ENCODE data around the gene KCNK5. TPM values are rescaled to one million over a fixed set of nuclear protein-coding genes. Genes with fewer than 3 reads are reported as not detected.

Gene KCNK5
- total and polyA plus RNA-seq, 9 of the 15 experiments (the other 6 are each of a cell fraction or from before 2014, with no cell fraction given): 1.5 to 45.8 (median 25.8) TPM

DNA sequence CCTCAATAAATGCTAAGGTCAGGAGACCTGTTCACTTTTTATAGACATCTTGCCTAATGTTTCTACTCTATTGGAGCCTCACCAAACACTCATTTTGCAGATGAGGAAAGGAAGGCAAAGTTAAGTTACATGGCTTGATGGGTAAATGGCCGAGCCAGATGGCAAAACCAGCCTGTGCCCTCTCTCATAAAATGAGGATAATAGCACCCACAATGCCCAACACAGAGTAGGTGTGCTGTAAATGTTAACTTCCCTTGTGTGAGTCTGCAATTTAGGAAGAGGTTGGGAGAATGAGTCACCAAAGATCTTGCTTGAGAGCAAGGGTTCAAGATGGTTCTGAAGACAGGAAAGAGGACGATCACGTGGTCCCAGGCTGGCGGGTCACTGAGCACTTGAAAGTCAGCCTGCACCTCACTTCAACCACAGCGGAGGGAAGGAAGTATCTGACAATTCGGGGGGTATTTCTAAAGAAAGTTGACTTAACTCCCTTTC, 3.3 kb downstream of the KCNK5 start (continued):
- TF ChIP-seq, protein P1, sequence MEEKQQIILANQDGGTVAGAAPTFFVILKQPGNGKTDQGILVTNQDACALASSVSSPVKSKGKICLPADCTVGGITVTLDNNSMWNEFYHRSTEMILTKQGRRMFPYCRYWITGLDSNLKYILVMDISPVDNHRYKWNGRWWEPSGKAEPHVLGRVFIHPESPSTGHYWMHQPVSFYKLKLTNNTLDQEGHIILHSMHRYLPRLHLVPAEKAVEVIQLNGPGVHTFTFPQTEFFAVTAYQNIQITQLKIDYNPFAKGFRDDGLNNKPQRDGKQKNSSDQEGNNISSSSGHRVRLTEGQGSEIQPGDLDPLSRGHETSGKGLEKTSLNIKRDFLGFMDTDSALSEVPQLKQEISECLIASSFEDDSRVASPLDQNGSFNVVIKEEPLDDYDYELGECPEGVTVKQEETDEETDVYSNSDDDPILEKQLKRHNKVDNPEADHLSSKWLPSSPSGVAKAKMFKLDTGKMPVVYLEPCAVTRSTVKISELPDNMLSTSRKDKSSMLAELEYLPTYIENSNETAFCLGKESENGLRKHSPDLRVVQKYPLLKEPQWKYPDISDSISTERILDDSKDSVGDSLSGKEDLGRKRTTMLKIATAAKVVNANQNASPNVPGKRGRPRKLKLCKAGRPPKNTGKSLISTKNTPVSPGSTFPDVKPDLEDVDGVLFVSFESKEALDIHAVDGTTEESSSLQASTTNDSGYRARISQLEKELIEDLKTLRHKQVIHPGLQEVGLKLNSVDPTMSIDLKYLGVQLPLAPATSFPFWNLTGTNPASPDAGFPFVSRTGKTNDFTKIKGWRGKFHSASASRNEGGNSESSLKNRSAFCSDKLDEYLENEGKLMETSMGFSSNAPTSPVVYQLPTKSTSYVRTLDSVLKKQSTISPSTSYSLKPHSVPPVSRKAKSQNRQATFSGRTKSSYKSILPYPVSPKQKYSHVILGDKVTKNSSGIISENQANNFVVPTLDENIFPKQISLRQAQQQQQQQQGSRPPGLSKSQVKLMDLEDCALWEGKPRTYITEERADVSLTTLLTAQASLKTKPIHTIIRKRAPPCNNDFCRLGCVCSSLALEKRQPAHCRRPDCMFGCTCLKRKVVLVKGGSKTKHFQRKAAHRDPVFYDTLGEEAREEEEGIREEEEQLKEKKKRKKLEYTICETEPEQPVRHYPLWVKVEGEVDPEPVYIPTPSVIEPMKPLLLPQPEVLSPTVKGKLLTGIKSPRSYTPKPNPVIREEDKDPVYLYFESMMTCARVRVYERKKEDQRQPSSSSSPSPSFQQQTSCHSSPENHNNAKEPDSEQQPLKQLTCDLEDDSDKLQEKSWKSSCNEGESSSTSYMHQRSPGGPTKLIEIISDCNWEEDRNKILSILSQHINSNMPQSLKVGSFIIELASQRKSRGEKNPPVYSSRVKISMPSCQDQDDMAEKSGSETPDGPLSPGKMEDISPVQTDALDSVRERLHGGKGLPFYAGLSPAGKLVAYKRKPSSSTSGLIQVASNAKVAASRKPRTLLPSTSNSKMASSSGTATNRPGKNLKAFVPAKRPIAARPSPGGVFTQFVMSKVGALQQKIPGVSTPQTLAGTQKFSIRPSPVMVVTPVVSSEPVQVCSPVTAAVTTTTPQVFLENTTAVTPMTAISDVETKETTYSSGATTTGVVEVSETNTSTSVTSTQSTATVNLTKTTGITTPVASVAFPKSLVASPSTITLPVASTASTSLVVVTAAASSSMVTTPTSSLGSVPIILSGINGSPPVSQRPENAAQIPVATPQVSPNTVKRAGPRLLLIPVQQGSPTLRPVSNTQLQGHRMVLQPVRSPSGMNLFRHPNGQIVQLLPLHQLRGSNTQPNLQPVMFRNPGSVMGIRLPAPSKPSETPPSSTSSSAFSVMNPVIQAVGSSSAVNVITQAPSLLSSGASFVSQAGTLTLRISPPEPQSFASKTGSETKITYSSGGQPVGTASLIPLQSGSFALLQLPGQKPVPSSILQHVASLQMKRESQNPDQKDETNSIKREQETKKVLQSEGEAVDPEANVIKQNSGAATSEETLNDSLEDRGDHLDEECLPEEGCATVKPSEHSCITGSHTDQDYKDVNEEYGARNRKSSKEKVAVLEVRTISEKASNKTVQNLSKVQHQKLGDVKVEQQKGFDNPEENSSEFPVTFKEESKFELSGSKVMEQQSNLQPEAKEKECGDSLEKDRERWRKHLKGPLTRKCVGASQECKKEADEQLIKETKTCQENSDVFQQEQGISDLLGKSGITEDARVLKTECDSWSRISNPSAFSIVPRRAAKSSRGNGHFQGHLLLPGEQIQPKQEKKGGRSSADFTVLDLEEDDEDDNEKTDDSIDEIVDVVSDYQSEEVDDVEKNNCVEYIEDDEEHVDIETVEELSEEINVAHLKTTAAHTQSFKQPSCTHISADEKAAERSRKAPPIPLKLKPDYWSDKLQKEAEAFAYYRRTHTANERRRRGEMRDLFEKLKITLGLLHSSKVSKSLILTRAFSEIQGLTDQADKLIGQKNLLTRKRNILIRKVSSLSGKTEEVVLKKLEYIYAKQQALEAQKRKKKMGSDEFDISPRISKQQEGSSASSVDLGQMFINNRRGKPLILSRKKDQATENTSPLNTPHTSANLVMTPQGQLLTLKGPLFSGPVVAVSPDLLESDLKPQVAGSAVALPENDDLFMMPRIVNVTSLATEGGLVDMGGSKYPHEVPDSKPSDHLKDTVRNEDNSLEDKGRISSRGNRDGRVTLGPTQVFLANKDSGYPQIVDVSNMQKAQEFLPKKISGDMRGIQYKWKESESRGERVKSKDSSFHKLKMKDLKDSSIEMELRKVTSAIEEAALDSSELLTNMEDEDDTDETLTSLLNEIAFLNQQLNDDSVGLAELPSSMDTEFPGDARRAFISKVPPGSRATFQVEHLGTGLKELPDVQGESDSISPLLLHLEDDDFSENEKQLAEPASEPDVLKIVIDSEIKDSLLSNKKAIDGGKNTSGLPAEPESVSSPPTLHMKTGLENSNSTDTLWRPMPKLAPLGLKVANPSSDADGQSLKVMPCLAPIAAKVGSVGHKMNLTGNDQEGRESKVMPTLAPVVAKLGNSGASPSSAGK (IDR thresholded peaks at IDR 0.05): peak; percentile 67
- TF ChIP-seq ZNF551 (CRISPR knock-in tag; IDR thresholded peaks at IDR 0.05) (0 out of 2 replicates have a peak, but pooled peaks have one; percentile 26), TEAD1 (CRISPR knock-in tag; IDR thresholded peaks at IDR 0.05) (peak in 1 of 2 experiments; percentile 29; a peak in 2 of 4 replicates), ARNT (IDR thresholded peaks at IDR 0.05) (no peak), RBM17 (IDR thresholded peaks at IDR 0.05; ENCODE audit: borderline replicate concordance, low read depth, low read length) (no peak), MCM2 (IDR thresholded peaks at IDR 0.05; ENCODE audit: low read depth) (no peak), ZNF830 (CRISPR knock-in tag; IDR thresholded peaks at IDR 0.05) (0 out of 2 replicates have a peak, but pooled peaks have one; percentile 16), JUNB (CRISPR knock-in tag; conservative IDR thresholded peaks at IDR 0.05) (peak; percentile 51; the same call in 1 of the 2 replicates)
- TF ChIP-seq, protein P2, sequence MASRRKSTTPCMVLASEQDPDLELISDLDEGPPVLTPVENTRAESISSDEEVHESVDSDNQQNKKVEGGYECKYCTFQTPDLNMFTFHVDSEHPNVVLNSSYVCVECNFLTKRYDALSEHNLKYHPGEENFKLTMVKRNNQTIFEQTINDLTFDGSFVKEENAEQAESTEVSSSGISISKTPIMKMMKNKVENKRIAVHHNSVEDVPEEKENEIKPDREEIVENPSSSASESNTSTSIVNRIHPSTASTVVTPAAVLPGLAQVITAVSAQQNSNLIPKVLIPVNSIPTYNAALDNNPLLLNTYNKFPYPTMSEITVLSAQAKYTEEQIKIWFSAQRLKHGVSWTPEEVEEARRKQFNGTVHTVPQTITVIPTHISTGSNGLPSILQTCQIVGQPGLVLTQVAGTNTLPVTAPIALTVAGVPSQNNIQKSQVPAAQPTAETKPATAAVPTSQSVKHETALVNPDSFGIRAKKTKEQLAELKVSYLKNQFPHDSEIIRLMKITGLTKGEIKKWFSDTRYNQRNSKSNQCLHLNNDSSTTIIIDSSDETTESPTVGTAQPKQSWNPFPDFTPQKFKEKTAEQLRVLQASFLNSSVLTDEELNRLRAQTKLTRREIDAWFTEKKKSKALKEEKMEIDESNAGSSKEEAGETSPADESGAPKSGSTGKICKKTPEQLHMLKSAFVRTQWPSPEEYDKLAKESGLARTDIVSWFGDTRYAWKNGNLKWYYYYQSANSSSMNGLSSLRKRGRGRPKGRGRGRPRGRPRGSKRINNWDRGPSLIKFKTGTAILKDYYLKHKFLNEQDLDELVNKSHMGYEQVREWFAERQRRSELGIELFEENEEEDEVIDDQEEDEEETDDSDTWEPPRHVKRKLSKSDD (conservative IDR thresholded peaks at IDR 0.05; ENCODE audit: low read length): no peak
- TF ChIP-seq, protein P3, sequence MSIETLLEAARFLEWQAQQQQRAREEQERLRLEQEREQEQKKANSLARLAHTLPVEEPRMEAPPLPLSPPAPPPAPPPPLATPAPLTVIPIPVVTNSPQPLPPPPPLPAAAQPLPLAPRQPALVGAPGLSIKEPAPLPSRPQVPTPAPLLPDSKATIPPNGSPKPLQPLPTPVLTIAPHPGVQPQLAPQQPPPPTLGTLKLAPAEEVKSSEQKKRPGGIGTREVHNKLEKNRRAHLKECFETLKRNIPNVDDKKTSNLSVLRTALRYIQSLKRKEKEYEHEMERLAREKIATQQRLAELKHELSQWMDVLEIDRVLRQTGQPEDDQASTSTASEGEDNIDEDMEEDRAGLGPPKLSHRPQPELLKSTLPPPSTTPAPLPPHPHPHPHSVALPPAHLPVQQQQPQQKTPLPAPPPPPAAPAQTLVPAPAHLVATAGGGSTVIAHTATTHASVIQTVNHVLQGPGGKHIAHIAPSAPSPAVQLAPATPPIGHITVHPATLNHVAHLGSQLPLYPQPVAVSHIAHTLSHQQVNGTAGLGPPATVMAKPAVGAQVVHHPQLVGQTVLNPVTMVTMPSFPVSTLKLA (conservative IDR thresholded peaks at IDR 0.05): peak; percentile 75 to 85
- TF ChIP-seq, protein P4, sequence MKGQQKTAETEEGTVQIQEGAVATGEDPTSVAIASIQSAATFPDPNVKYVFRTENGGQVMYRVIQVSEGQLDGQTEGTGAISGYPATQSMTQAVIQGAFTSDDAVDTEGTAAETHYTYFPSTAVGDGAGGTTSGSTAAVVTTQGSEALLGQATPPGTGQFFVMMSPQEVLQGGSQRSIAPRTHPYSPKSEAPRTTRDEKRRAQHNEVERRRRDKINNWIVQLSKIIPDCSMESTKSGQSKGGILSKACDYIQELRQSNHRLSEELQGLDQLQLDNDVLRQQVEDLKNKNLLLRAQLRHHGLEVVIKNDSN (CRISPR knock-in tag; IDR thresholded peaks at IDR 0.05): peak; percentile 93
